Measurements from ENCODE around the gene CIBAR2. TPM values are rescaled to one million over a fixed set of nuclear protein-coding genes. Genes with fewer than 3 reads are reported as not detected.

Gene CIBAR2
- total RNA-seq, 1 experiment from 2014 or later, result not detected

DNA sequence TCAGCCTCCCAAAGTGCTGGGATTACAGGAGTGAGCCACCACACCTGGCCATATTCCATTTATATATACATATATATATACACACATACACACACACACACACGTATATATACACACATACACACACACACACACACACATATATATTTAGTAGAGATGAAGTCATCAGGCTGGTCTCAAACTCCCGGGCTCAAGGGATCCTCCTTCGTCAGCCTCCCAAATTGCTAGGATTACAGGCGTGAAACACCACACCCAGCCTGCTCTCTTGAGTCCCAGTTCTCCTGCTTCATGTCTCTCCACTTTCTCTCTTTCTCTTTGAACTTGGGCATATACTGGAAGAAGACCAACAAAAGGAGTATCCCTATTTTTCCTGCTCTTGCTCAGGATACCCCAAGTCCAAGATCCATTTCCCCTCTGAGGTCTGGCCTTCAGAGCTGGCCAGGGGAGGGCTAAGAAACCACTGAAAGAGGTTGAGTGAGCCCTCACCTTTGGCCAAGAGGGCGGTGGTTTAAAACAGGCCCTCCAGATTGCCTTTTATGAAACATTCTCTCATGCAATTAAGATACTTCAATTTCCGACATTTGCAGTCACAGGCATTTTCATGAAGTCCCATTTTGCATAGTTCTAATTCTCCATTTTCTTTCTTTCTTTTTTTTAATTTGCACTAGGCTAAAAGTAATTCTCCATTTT is 37.9 kb downstream of the CIBAR2 start:
- WGBS (ENCODE audit: extremely low coverage, insufficient read length, low lambda C conversion rate), result no CpG with 5 or more reads among the region's 6 CpGs
- Mint-ChIP-seq H3K36me3 (ENCODE audit: insufficient read depth in 1 of 3, low read depth in 3 of 3) (peaks cover 1 to 17% (median 7%) of the 10 kb centered on the region in 3 experiments; a peak in 5 of 7 replicates), H3K27me3 (ENCODE audit: low read depth) (peaks cover 46% of the 10 kb centered on the region), H3K27ac (no peak overlapping the region; a peak in 1 of 7 replicates), H3K9me3 (no peaks in the 10 kb centered on the region), H3K4me1 (peaks cover 21 to 23% of the 10 kb centered on the region in 2 experiments), H3K4me3 (no peak overlapping the region)
- H3K9ac ChIP-seq (ENCODE audit: extremely low read depth, insufficient read length, low read length), result no peak overlapping the region
- H3K23ac ChIP-seq (ENCODE audit: insufficient read length, low read depth, low read length), result no peak overlapping the region
- H3K79me1 ChIP-seq (ENCODE audit: insufficient read depth, low read depth, low read length, poor library complexity, severe bottlenecking), result no peaks in the 10 kb centered on the region
- H4K91ac ChIP-seq (ENCODE audit: insufficient read length, low read depth, low read length), result no peak overlapping the region
- DNase-seq, result no peak
- no peak overlapping the region for H2BK120ac ChIP-seq (ENCODE audit: low read depth, low read length, poor library complexity, severe bottlenecking)
- no peak overlapping the region for H3K4me2 ChIP-seq (ENCODE audit: insufficient read depth, insufficient read length, low read length)
- no peak overlapping the region for H3K4ac ChIP-seq (ENCODE audit: low read depth, low read length)
- H3K79me2 ChIP-seq (ENCODE audit: insufficient read depth, low read length), result no peaks in the 10 kb centered on the region
- no peak overlapping the region for H2BK20ac ChIP-seq (ENCODE audit: low read depth, low read length, poor library complexity, severe bottlenecking)
- no peaks in the 10 kb centered on the region; the same call in 1 of the 2 replicates for H3K27me3 ChIP-seq (ENCODE audit: insufficient read depth, low read length)
- H2BK5ac ChIP-seq (ENCODE audit: insufficient read length, low read length), result no peak overlapping the region
- H3T11ph ChIP-seq (ENCODE audit: low read length), result no peak overlapping the region
- H2BK12ac ChIP-seq (ENCODE audit: insufficient read length, low read depth, low read length), result no peak overlapping the region
- H4K8ac ChIP-seq (replicated peaks; ENCODE audit: insufficient read length, low read depth, low read length), result no peak overlapping the region
- H3K27ac ChIP-seq (ENCODE audit: insufficient read length, low read depth, low read length), result no peak overlapping the region
- H4K20me1 ChIP-seq (ENCODE audit: control insufficient read depth, insufficient read depth, insufficient read length), result no peaks in the 10 kb centered on the region
- H3K18ac ChIP-seq (ENCODE audit: insufficient read length, low read depth, low read length), result no peak overlapping the region
- H2BK15ac ChIP-seq (ENCODE audit: low read depth, low read length), result no peak overlapping the region
- H3K14ac ChIP-seq (ENCODE audit: insufficient read depth, low read length), result no peak overlapping the region
- no peaks in the 10 kb centered on the region for H3K9me3 ChIP-seq (ENCODE audit: control insufficient read depth, low read depth, low read length)
- no peak overlapping the region for H2AK5ac ChIP-seq (ENCODE audit: insufficient read length, low read length)
- H4K5ac ChIP-seq (ENCODE audit: insufficient read length, low read depth, low read length), result no peak overlapping the region
- no peaks in the 10 kb centered on the region for H3K23me2 ChIP-seq (ENCODE audit: insufficient read length, low read depth, low read length, poor library complexity, severe bottlenecking)
- no peaks in the 10 kb centered on the region for H3K4me1 ChIP-seq (ENCODE audit: insufficient read depth, low read length)
- no peak overlapping the region for H2AFZ ChIP-seq (ENCODE audit: low read length)
- TF ChIP-seq, protein P1, sequence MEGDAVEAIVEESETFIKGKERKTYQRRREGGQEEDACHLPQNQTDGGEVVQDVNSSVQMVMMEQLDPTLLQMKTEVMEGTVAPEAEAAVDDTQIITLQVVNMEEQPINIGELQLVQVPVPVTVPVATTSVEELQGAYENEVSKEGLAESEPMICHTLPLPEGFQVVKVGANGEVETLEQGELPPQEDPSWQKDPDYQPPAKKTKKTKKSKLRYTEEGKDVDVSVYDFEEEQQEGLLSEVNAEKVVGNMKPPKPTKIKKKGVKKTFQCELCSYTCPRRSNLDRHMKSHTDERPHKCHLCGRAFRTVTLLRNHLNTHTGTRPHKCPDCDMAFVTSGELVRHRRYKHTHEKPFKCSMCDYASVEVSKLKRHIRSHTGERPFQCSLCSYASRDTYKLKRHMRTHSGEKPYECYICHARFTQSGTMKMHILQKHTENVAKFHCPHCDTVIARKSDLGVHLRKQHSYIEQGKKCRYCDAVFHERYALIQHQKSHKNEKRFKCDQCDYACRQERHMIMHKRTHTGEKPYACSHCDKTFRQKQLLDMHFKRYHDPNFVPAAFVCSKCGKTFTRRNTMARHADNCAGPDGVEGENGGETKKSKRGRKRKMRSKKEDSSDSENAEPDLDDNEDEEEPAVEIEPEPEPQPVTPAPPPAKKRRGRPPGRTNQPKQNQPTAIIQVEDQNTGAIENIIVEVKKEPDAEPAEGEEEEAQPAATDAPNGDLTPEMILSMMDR (conservative IDR thresholded peaks at IDR 0.05), result no peak
- no peak overlapping the region for H3K56ac ChIP-seq (ENCODE audit: insufficient read length, low read depth, low read length)

All from H9 (cell line).